Mesenchymal stem cell (in vitro differentiated cells and primary cell): ENCODE results near the gene TSPAN9.

Experiments
- DNase-seq: peaks from one replicate; pipeline ENCODE4 v3.0.0-alpha.2; 2013
- H2AFZ ChIP-seq: one replicate; pipeline ENCODE4 v1.6.1; 2013; ENCODE audit warnings: low read depth, mild to moderate bottlenecking, control low read depth, inconsistent platforms, low read length, moderate library complexity
- H2AK5ac ChIP-seq: 2 replicates; pipeline ENCODE4 v1.6.1; 2013; ENCODE audit warnings: low read length, moderate library complexity, mild to moderate bottlenecking, inconsistent platforms; ENCODE audit not compliant: severe bottlenecking
- H2BK120ac ChIP-seq: one replicate; pipeline ENCODE4 v1.6.1; 2013; ENCODE audit warnings: low read depth, mild to moderate bottlenecking, inconsistent platforms, low read length, moderate library complexity
- H2BK12ac ChIP-seq, 2 experiments: one replicate each; pipeline ENCODE4 v1.6.1; 2013; ENCODE audit warnings: inconsistent platforms in 2 of 2, low read length in 2 of 2, mild to moderate bottlenecking in 2 of 2, moderate library complexity in 2 of 2, control low read depth in 1 of 2
- H2BK15ac ChIP-seq: one replicate; pipeline ENCODE4 v1.6.1; 2013; ENCODE audit warnings: mild to moderate bottlenecking, low read depth, inconsistent platforms; ENCODE audit not compliant: poor library complexity, severe bottlenecking
- H2BK5ac ChIP-seq: 2 replicates; pipeline ENCODE4 v1.6.1; 2013; ENCODE audit warnings: low read depth, mild to moderate bottlenecking, low read length, control low read depth, inconsistent platforms; ENCODE audit not compliant: poor library complexity, severe bottlenecking
- H3K14ac ChIP-seq, 2 experiments: one replicate each; pipeline ENCODE4 v1.6.1; 2013; ENCODE audit warnings: inconsistent platforms in 2 of 2, low read length in 2 of 2, control low read depth in 1 of 2, mild to moderate bottlenecking in 1 of 2, moderate library complexity in 1 of 2
- H3K18ac ChIP-seq, 2 experiments: one replicate each; pipeline ENCODE4 v1.6.1; 2013; ENCODE audit warnings: inconsistent platforms in 2 of 2, low read length in 2 of 2, control low read depth in 1 of 2, low read depth in 1 of 2, mild to moderate bottlenecking in 1 of 2
- H3K23ac ChIP-seq, 2 experiments: one replicate each; pipeline ENCODE4 v1.6.1; 2013; ENCODE audit warnings: inconsistent platforms in 2 of 2, low read length in 2 of 2, mild to moderate bottlenecking in 2 of 2, moderate library complexity in 2 of 2, control low read depth in 1 of 2
- H3K27ac ChIP-seq: 2 replicates; pipeline ENCODE4 v1.5.1; 2013; ENCODE audit warnings: mild to moderate bottlenecking, moderate library complexity, low read length, control low read depth, inconsistent platforms; ENCODE audit not compliant: poor library complexity, severe bottlenecking
- H3K27me3 ChIP-seq, 2 experiments: 2 replicates each; pipeline versions ENCODE4 v1.6.1 to v1.7.0; 2013; ENCODE audit warnings: low read length in 2 of 2, mild to moderate bottlenecking in 2 of 2, moderate library complexity in 2 of 2, control low read depth in 1 of 2, inconsistent platforms in 1 of 2; ENCODE audit not compliant: control insufficient read depth in 1 of 2, insufficient read depth in 1 of 2
- H3K36me3 ChIP-seq, 2 experiments: 2 replicates each; pipeline versions ENCODE4 v1.6.1 to v1.7.0; 2013; ENCODE audit warnings: low read length in 2 of 2, control low read depth in 1 of 2, inconsistent platforms in 1 of 2, low read depth in 1 of 2, mild to moderate bottlenecking in 1 of 2; ENCODE audit not compliant: insufficient read depth in 2 of 2, control insufficient read depth in 1 of 2
- H3K4ac ChIP-seq, 2 experiments: one replicate each; pipeline ENCODE4 v1.6.1; 2013; ENCODE audit warnings: inconsistent platforms in 2 of 2, low read length in 2 of 2, mild to moderate bottlenecking in 2 of 2, moderate library complexity in 2 of 2, control low read depth in 1 of 2, low read depth in 1 of 2
- H3K4me1 ChIP-seq: 2 replicates; pipeline ENCODE4 v1.6.1; 2013; ENCODE audit warnings: low read depth, low read length, control low read depth; ENCODE audit not compliant: control insufficient read depth, insufficient read depth
- H3K4me2 ChIP-seq: 2 replicates; pipeline ENCODE4 v1.6.1; 2013; ENCODE audit warnings: low read length, mild to moderate bottlenecking, inconsistent platforms; ENCODE audit not compliant: poor library complexity, severe bottlenecking
- H3K4me3 ChIP-seq, 2 experiments: 2 replicates each; pipeline versions ENCODE4 v1.5.1 to v1.7.0; 2013; ENCODE audit warnings: low read length in 2 of 2, mild to moderate bottlenecking in 2 of 2, control low read depth in 1 of 2, low read depth in 1 of 2; ENCODE audit not compliant: insufficient read depth in 1 of 2
- H3K79me1 ChIP-seq: replicated peaks from 2 replicates; pipeline ENCODE4 v1.6.1; 2013; ENCODE audit warnings: mild to moderate bottlenecking, control low read depth, low read length, inconsistent platforms; ENCODE audit not compliant: poor library complexity, severe bottlenecking
- H3K9ac ChIP-seq: 2 replicates; pipeline ENCODE4 v1.7.0; 2013; ENCODE audit warnings: mild to moderate bottlenecking, low read length, moderate library complexity
- H3K9me3 ChIP-seq: 2 replicates; pipeline ENCODE4 v1.7.0; 2013; ENCODE audit warnings: mild to moderate bottlenecking, low read length; ENCODE audit not compliant: control insufficient read depth
- H4K8ac ChIP-seq: one replicate; pipeline ENCODE4 v1.6.1; 2013; ENCODE audit warnings: inconsistent platforms, mild to moderate bottlenecking, low read length, moderate library complexity
- H4K91ac ChIP-seq: one replicate; pipeline ENCODE4 v1.6.1; 2013; ENCODE audit warnings: mild to moderate bottlenecking, low read length, inconsistent platforms
- WGBS: methylation state at CpG from one replicate; pipeline ENCODE4 v1.1.7; 2013; ENCODE audit warnings: mixed read lengths; 5-methylcytosine and 5-hydroxymethylcytosine counted together

TSPAN9 gene

DNA sequence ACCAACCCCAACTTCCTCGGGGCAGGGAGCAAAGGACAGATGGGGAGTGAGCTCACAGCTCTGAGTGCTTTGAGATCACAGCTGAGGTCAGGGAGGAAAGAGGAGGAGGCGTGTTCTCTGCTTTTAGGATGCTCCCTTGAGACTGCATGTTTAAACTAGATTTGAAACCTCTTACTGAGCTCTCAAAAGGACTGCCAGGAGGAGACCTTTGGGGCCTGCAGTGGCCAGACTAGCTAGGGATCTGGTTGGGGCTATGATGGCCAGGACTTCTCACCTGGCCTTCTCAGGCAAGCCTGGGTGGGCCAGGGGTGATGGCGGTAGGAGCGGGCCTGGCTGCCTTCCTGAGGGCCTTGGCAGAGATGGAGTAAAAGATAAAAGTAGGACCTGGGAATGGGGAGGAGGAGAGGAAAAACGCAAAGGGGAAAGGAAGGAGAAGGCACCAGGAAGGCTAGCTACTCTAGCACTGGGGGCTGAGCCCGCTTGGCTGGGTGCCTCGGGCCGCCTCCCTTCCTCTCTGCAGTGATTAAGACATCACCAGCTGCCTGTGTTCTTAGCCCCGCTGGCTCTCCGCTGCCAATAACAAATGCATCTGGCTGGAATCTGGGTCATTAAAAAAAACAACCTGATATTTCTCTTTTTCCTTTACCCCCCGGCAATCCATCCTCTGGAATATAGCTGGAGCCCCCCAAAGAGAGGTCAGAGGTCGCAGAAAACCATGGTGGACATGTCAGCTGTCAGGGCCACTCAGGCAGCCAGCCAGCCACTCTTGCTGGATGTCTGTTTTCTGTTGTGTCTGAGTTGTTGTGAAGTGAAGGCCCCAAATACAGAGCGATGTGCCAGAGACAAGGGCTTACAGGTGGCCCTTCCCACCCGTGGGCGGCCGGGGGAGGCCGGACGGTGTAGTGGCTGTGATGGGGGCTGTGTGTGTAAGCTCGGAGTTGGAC lies 141.3 kb downstream of the TSPAN9 start:
- H4K8ac ChIP-seq = peak overlapping the region; percentile 54
- peak overlapping the region; percentile 18 to 79 for H2BK12ac ChIP-seq
- peak overlapping the region in 1 of 2 experiments; percentile 55 for H3K4me3 ChIP-seq
- peaks cover 31% of the 10 kb centered on the region for H3K4me1 ChIP-seq
- no peak overlapping the region for H2AFZ ChIP-seq
- H3K9me3 ChIP-seq = no peaks in the 10 kb centered on the region
- H3K9ac ChIP-seq = peak overlapping the region; percentile 51
- no peak overlapping the region for H3K27ac ChIP-seq
- H3K36me3 ChIP-seq = peaks cover 0 to 46% of the 10 kb centered on the region in 2 experiments
- no peak overlapping the region for H3K4me2 ChIP-seq
- peak overlapping the region; percentile 11 for H2AK5ac ChIP-seq
- peaks cover 18% of the 10 kb centered on the region for H3K79me1 ChIP-seq
- DNase-seq = peak; percentile 81
- peak overlapping the region in 1 of 2 experiments; percentile 79 for H3K23ac ChIP-seq
- no peaks in the 10 kb centered on the region for H3K27me3 ChIP-seq
- H3K14ac ChIP-seq = peak overlapping the region in 1 of 2 experiments; percentile 79
- peak overlapping the region; percentile 47 for H4K91ac ChIP-seq
- WGBS = 49% methylated on average over 18 of the region's 19 CpGs
- peak overlapping the region; percentile 17 for H2BK15ac ChIP-seq
- H3K18ac ChIP-seq = peak overlapping the region; percentile 14 to 86
- no peak overlapping the region for H2BK5ac ChIP-seq
- peak overlapping the region in 1 of 2 experiments; percentile 0 for H3K4ac ChIP-seq
- no peak overlapping the region for H2BK120ac ChIP-seq

DNA sequence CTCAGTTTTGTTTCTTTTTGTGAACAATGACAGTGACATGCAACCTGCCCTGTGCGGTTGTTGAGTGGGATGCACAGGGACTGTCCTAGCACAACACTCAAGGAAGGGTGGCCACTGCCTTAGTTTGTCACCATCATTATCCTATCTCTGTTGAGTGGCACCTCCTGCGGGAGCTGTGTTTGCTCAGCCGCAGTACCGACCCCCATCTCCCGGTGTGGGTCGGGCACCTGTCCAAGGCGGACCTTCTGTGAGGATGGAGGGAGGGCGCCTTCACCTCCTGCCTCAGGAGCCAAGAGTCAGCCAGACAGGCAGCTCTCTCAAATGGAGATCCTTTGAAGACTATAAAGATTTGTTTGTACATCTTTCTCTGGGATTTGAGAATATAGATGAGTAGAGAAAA lies 142.1 kb downstream of the TSPAN9 start:
- H4K8ac ChIP-seq = peak overlapping the region; percentile 42
- peak overlapping the region; percentile 51 for H3K9ac ChIP-seq
- peaks cover 12% of the 10 kb centered on the region for H3K79me1 ChIP-seq
- H3K4me3 ChIP-seq = no peak overlapping the region
- DNase-seq = no peak
- peak overlapping the region in 1 of 2 experiments; percentile 0 for H3K4ac ChIP-seq
- no peak overlapping the region for H3K4me2 ChIP-seq
- WGBS = 96% methylated on average over 8 of the region's 8 CpGs
- peak overlapping the region; percentile 31 to 79 for H2BK12ac ChIP-seq
- H3K36me3 ChIP-seq = peaks cover 0 to 42% of the 10 kb centered on the region in 2 experiments
- H3K18ac ChIP-seq = peak overlapping the region in 1 of 2 experiments; percentile 86
- no peak overlapping the region for H2BK15ac ChIP-seq
- no peak overlapping the region for H3K23ac ChIP-seq
- H3K9me3 ChIP-seq = no peaks in the 10 kb centered on the region
- H3K14ac ChIP-seq = peak overlapping the region in 1 of 2 experiments; percentile 79
- no peak overlapping the region for H3K27ac ChIP-seq
- H2BK120ac ChIP-seq = no peak overlapping the region
- H2AFZ ChIP-seq = no peak overlapping the region
- peaks cover 32% of the 10 kb centered on the region for H3K4me1 ChIP-seq
- no peaks in the 10 kb centered on the region for H3K27me3 ChIP-seq
- no peak overlapping the region for H2BK5ac ChIP-seq
- no peak overlapping the region for H2AK5ac ChIP-seq
- H4K91ac ChIP-seq = no peak overlapping the region

DNA sequence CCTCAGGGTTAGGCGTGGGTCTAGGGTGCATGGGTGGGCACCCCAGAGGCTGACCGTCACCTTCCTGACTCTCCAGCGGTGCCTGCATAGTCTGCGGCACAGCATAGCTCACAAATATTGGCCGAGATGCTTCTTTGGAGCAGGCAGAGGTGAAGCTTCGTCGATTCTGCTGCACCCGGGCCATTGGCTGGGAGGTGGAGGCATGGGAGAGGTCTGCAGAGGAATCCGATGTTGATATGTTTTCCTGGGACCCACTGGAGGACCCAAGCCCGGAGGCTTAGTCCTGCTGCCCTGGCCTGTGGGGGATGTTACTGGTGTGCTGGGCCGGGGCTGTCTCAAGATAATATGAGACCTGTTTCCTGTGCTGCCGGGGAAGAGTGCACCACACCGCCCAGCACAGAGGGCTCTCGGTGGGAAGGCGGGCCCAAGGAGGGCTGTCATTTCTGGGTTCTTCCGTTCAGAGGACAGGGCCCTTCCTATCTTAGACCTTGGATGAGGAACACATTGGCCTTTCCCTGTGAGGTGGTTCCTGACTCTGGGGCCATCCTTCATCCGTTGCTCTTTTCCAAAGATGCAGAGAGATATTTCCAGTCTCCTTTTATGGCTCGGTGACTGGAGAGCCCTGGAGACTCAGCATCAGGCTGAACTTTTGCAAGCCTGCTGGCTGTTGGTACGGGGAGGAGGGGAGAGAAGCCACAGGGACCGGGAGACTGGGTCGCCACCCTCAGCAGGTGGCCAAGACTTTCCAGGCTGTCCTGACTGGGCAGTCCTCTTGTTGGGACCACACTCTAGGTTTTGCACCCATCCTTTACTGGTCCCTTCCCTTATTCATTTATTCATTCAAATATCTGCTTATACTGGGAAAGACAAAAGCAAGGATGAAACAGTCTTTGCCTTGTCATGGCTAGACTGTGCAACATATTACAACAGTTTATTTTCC lies 143.5 kb downstream of the TSPAN9 start:
- Histone ChIP-seq H3K4ac (no peak overlapping the region), H3K4me3 (no peak overlapping the region), H4K8ac (no peak overlapping the region), H2BK12ac (peak overlapping the region in 1 of 2 experiments; percentile 29), H3K79me1 (peaks cover 11% of the 10 kb centered on the region), H4K91ac (peak overlapping the region; percentile 48), H3K4me1 (peaks cover 45% of the 10 kb centered on the region), H2AFZ (no peak overlapping the region), H3K4me2 (no peak overlapping the region), H3K36me3 (peaks cover 0 to 33% of the 10 kb centered on the region in 2 experiments), H3K9ac (no peak overlapping the region), H2AK5ac (no peak overlapping the region), H2BK15ac (no peak overlapping the region), H3K14ac (peak overlapping the region in 1 of 2 experiments; percentile 6), H3K27me3 (no peaks in the 10 kb centered on the region), H3K23ac (no peak overlapping the region), H3K27ac (no peak overlapping the region), H3K18ac (peak overlapping the region; percentile 8 to 11), H2BK120ac (no peak overlapping the region), H3K9me3 (no peaks in the 10 kb centered on the region), H2BK5ac (no peak overlapping the region)
- WGBS = 89% methylated on average over 19 of the region's 21 CpGs
- DNase-seq = no peak
